Thyroid gland (tissue), 4 donors: ENCODE measurements around the gene PIGU.

ENCODE experiments used
- POLR2A ChIP-seq, 2 donors: fragments of 450-650 bp; IDR thresholded peaks; one replicate each; pipeline ENCODE4 v1.6.1; 2017; ENCODE audit warnings: antibody characterized with exemption in 2 of 2, mild to moderate bottlenecking in 2 of 2, moderate library complexity in 1 of 2
- TF ChIP-seq, protein P1 (sequence below), 6 experiments: fragments of 200-600 bp in 3 of 6; fragments of 450-650 bp in 3 of 6; sonication (generic) in 3 of 6; IDR thresholded peaks; one replicate each; pipeline ENCODE4 v1.5.1; 2016 to 2019; ENCODE audit warnings: antibody characterized with exemption in 6 of 6, mild to moderate bottlenecking in 2 of 6, inconsistent platforms in 1 of 6, moderate library complexity in 1 of 6

DNA sequence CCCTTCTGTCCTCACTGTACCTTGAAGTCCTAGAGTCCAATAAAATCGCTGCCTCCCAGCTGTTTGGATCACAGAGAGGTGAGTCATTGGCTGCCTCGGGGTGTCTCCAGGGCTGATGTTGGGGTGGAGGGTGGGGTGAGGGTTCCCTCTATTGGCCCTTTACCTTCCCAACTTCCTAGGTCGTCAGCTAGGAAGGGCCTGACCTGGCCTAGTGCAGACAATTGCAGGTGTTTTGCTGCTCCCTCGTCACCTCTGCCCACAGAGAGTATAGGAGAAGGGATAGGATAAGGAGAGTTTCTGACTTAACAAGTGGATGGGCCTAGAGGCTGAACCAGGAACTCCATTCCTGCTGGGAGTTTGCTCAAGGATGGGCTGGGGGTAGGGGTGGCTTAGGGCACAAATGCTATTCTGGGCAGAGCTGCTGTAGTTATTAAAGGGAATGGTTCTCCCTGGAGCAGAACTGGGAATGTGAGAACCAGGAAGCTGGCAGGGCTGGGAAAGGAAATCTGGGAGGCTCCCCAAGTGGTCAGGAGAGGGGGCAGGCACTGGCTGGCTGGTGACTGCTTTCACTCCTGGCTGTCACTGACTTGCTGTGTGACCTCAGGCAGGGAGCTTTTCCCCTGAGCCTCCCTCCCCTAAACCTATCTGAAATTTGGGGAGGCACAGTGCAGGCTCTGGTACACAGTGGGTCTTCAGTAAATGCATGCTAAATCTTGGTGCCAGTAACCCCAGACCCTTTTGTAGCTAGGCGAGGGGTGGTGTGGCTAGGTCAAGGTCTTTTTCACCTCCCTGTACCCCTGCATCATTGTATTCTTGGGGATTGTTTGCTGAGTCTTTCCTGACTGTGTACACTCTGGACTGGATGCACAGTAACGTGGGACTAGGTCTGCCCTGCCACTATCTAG lies 28.8 kb upstream of the PIGU start:
- TF ChIP-seq, protein P1, sequence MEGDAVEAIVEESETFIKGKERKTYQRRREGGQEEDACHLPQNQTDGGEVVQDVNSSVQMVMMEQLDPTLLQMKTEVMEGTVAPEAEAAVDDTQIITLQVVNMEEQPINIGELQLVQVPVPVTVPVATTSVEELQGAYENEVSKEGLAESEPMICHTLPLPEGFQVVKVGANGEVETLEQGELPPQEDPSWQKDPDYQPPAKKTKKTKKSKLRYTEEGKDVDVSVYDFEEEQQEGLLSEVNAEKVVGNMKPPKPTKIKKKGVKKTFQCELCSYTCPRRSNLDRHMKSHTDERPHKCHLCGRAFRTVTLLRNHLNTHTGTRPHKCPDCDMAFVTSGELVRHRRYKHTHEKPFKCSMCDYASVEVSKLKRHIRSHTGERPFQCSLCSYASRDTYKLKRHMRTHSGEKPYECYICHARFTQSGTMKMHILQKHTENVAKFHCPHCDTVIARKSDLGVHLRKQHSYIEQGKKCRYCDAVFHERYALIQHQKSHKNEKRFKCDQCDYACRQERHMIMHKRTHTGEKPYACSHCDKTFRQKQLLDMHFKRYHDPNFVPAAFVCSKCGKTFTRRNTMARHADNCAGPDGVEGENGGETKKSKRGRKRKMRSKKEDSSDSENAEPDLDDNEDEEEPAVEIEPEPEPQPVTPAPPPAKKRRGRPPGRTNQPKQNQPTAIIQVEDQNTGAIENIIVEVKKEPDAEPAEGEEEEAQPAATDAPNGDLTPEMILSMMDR (IDR thresholded peaks at IDR 0.05): peak in 3 of 6 experiments; percentile 14 to 32 (median 21)
- TF ChIP-seq POLR2A (IDR thresholded peaks at IDR 0.05): peak in 1 of 2 donors; percentile 43
